Loucy (cell line): ENCODE measurements around the gene POLR2L.

Source experiments
- H2AFZ ChIP-seq: fragments of 200-600 bp; sonication (generic); 2 replicates; pipeline ENCODE4 v1.6.0; 2016; ENCODE audit warnings: antibody characterized with exemption, mild to moderate bottlenecking, low read length, moderate library complexity
- H3F3A ChIP-seq: fragments of 200-600 bp; 2 replicates; pipeline ENCODE4 v1.6.0; 2016; ENCODE audit warnings: antibody characterized with exemption, low read depth, mild to moderate bottlenecking
- H3K27me3 ChIP-seq: fragments of 200-600 bp; sonication (generic); 2 replicates; pipeline ENCODE4 v1.6.1; 2014; ENCODE audit warnings: low read length, mild to moderate bottlenecking; ENCODE audit not compliant: insufficient read depth, poor library complexity, severe bottlenecking
- H3K36me3 ChIP-seq: fragments of 200-600 bp; sonication (generic); 2 replicates; pipeline ENCODE4 v1.6.1; 2016; ENCODE audit warnings: low read length; ENCODE audit not compliant: insufficient read depth
- H3K4me1 ChIP-seq: fragments of 200-600 bp; sonication (generic); 2 replicates; pipeline ENCODE4 v1.5.1; 2014; ENCODE audit warnings: low read length, mild to moderate bottlenecking; ENCODE audit not compliant: insufficient read depth, poor library complexity, severe bottlenecking
- H3K4me2 ChIP-seq: fragments of 200-600 bp; sonication (generic); 2 replicates; pipeline ENCODE4 v1.6.0; 2014; ENCODE audit warnings: antibody characterized with exemption, low read length, low read depth, mild to moderate bottlenecking; ENCODE audit not compliant: poor library complexity, severe bottlenecking
- H3K4me3 ChIP-seq: fragments of 200-600 bp; sonication (generic); 2 replicates; pipeline ENCODE4 v1.5.1; 2014; ENCODE audit warnings: low read length, mild to moderate bottlenecking, mixed read lengths; ENCODE audit not compliant: poor library complexity, severe bottlenecking
- H3K79me2 ChIP-seq: fragments of 200-600 bp; sonication (generic); 2 replicates; pipeline ENCODE4 v1.6.1; 2014; ENCODE audit warnings: low read length; ENCODE audit not compliant: insufficient read depth
- H3K9ac ChIP-seq: fragments of 200-600 bp; sonication (generic); 2 replicates; pipeline ENCODE4 v1.6.0; 2014; ENCODE audit warnings: mild to moderate bottlenecking, low read depth, low read length, moderate library complexity; ENCODE audit not compliant: poor library complexity, severe bottlenecking
- H3K9me2 ChIP-seq: fragments of 200-600 bp; sonication (generic); replicated peaks from 2 replicates; pipeline ENCODE4 v1.6.1; 2016; ENCODE audit warnings: low read depth, low read length, mixed read lengths
- H3K9me3 ChIP-seq: fragments of 200-600 bp; sonication (generic); 2 replicates; pipeline ENCODE4 v1.6.1; 2014; ENCODE audit warnings: mild to moderate bottlenecking, antibody characterized with exemption, low read length, low read depth; ENCODE audit not compliant: insufficient read depth
- H4K20me1 ChIP-seq: fragments of 200-600 bp; sonication (generic); 2 replicates; pipeline ENCODE4 v1.6.0; 2014; ENCODE audit warnings: antibody characterized with exemption, low read length, mild to moderate bottlenecking; ENCODE audit not compliant: insufficient read depth, poor library complexity, severe bottlenecking
- CTCF ChIP-seq: fragments of 200-600 bp; sonication (generic); conservative IDR thresholded peaks from 2 replicates; pipeline ENCODE4 v1.5.1; 2014; ENCODE audit warnings: mild to moderate bottlenecking, antibody characterized with exemption, low read length
- EZH2phosphoT487 ChIP-seq: fragments of 200-600 bp; IDR thresholded peaks from 2 replicates; pipeline ENCODE4 v1.6.1; 2018; ENCODE audit warnings: antibody characterized with exemption, mild to moderate bottlenecking, moderate library complexity, borderline replicate concordance

Gene POLR2L

GRCh38 chr11:821512-822371, 20.6 kb downstream of the POLR2L start:
- Histone ChIP-seq H3K4me2 (peak overlapping the region; percentile 97), H3K36me3 (no peaks in the 10 kb centered on the region), H2AFZ (no peak overlapping the region), H3K27me3 (no peaks in the 10 kb centered on the region), H4K20me1 (peaks cover 27% of the 10 kb centered on the region), H3K9me2 (no peaks in the 10 kb centered on the region), H3K9me3 (no peaks in the 10 kb centered on the region), H3F3A (no peaks in the 10 kb centered on the region), H3K4me3 (peak overlapping the region; percentile 89), H3K4me1 (peaks cover 29% of the 10 kb centered on the region), H3K79me2 (peaks cover 24% of the 10 kb centered on the region), H3K9ac (peak overlapping the region; percentile 81)
- TF ChIP-seq CTCF (no peak), EZH2phosphoT487 (no peak)

- no peaks in the 10 kb centered on the region for H3K9me3 ChIP-seq
Observed at GRCh38 chr11:820655-821511, 21.4 kb downstream of the POLR2L start.

More at GRCh38 chr11:820655-821511, 21.4 kb downstream of the POLR2L start:
- H3K9ac ChIP-seq, result peak overlapping the region; percentile 81
- H3K27me3 ChIP-seq, result no peaks in the 10 kb centered on the region
- no peaks in the 10 kb centered on the region for H3K9me2 ChIP-seq
- TF ChIP-seq EZH2phosphoT487, result no peak
- TF ChIP-seq CTCF, result no peak
- peak overlapping the region; percentile 97 for H3K4me2 ChIP-seq
- peaks cover 22% of the 10 kb centered on the region for H3K4me1 ChIP-seq
- H3K79me2 ChIP-seq, result peaks cover 24% of the 10 kb centered on the region
- peak overlapping the region; percentile 89 for H3K4me3 ChIP-seq
- no peaks in the 10 kb centered on the region for H3K36me3 ChIP-seq
- no peak overlapping the region for H2AFZ ChIP-seq
- H3F3A ChIP-seq, result no peaks in the 10 kb centered on the region
- peaks cover 27% of the 10 kb centered on the region for H4K20me1 ChIP-seq
